DOHH2 (cell line): Measurements from ENCODE around the gene PCYT2.

Source experiments
- CTCF ChIP-seq: fragments of 200-600 bp; sonication (generic); IDR thresholded peaks from one replicate; pipeline ENCODE4 v1.5.1; 2014; ENCODE audit warnings: antibody characterized with exemption, mild to moderate bottlenecking, low read depth, low read length; ENCODE audit not compliant: poor library complexity, severe bottlenecking
- EZH2phosphoT487 ChIP-seq: fragments of 200-600 bp; sonication (generic); IDR thresholded peaks from 2 replicates; pipeline ENCODE4 v1.6.1; 2017; ENCODE audit warnings: borderline replicate concordance, mild to moderate bottlenecking, antibody characterized with exemption, low read length, moderate library complexity, mixed read lengths

- TF ChIP-seq CTCF (no peak), EZH2phosphoT487 (no peak)
Measured at GRCh38 chr17:81941484-81942166, 30.4 kb upstream of the PCYT2 start.
